Liver (tissue), 9 donors: ENCODE data around the gene SMC1A. TPM values are rescaled to one million over a fixed set of nuclear protein-coding genes. Genes with fewer than 3 reads are reported as not detected.
"Not testable (repeated sequence)": the region's sequence is repeated elsewhere in the genome, so short reads cannot be mapped to it uniquely, and the experiment has no call there.

Experiments
- DNase-seq: peaks from one replicate; pipeline ENCODE4 v3.0.0-alpha.2; 2017; ENCODE audit warnings: low spot score
- H3K27ac ChIP-seq, 2 donors: one replicate each; pipeline ENCODE4 v1.7.0; 2013; ENCODE audit warnings: inconsistent platforms in 2 of 2, low read length in 2 of 2, control low read depth in 1 of 2, low read depth in 1 of 2, mild to moderate bottlenecking in 1 of 2
- H3K27me3 ChIP-seq, 4 donors: one replicate each; pipeline versions ENCODE4 v1.6.1 to v1.7.0; 2013; ENCODE audit warnings: low read length in 3 of 4, inconsistent platforms in 1 of 4, mild to moderate bottlenecking in 1 of 4, moderate library complexity in 1 of 4; ENCODE audit not compliant: control insufficient read depth in 4 of 4, insufficient read depth in 4 of 4
- H3K36me3 ChIP-seq, 4 donors: one replicate each; pipeline versions ENCODE4 v1.6.1 to v1.7.0; 2013; ENCODE audit warnings: low read length in 3 of 4, mild to moderate bottlenecking in 3 of 4, low read depth in 1 of 4, moderate library complexity in 1 of 4; ENCODE audit not compliant: control insufficient read depth in 4 of 4, insufficient read depth in 3 of 4
- H3K4me1 ChIP-seq, 4 donors: one replicate each; pipeline versions ENCODE4 v1.6.1 to v1.7.0; 2013; ENCODE audit warnings: low read length in 3 of 4, mild to moderate bottlenecking in 3 of 4, moderate library complexity in 1 of 4; ENCODE audit not compliant: control insufficient read depth in 4 of 4, insufficient read depth in 4 of 4
- H3K4me3 ChIP-seq, 3 donors: one replicate each; pipeline versions ENCODE4 v1.6.1 to v1.7.0; 2013; ENCODE audit warnings: low read length in 3 of 3, control low read depth in 1 of 3, low read depth in 1 of 3, mild to moderate bottlenecking in 1 of 3
- H3K9ac ChIP-seq, 2 donors: one replicate each; pipeline ENCODE4 v1.7.0; 2013; ENCODE audit warnings: low read length in 2 of 2, mild to moderate bottlenecking in 2 of 2, moderate library complexity in 2 of 2, control low read depth in 1 of 2, low read depth in 1 of 2
- H3K9me3 ChIP-seq, 4 donors: one replicate each; pipeline versions ENCODE4 v1.6.1 to v1.7.0; 2013; ENCODE audit warnings: low read length in 3 of 4; ENCODE audit not compliant: control insufficient read depth in 4 of 4
- FOXA1 ChIP-seq: IDR thresholded peaks from 2 replicates; pipeline ENCODE4 v1.6.1; 2016; ENCODE audit warnings: antibody characterized with exemption
- FOXA2 ChIP-seq: IDR thresholded peaks from 2 replicates; pipeline ENCODE4 v1.6.1; 2016; ENCODE audit warnings: antibody characterized with exemption
- HNF4G ChIP-seq: IDR thresholded peaks from 2 replicates; pipeline ENCODE4 v1.6.1; 2016; ENCODE audit warnings: antibody characterized with exemption
- JUND ChIP-seq, 2 donors: IDR thresholded peaks; 2 replicates each; pipeline ENCODE4 v1.6.1; 2016; ENCODE audit warnings: antibody characterized with exemption in 2 of 2
- NR2F2 ChIP-seq: IDR thresholded peaks from 2 replicates; pipeline ENCODE4 v1.6.1; 2016; ENCODE audit warnings: antibody characterized with exemption
- SP1 ChIP-seq: IDR thresholded peaks from 2 replicates; pipeline ENCODE4 v1.6.1; 2018; ENCODE audit warnings: antibody characterized with exemption, mild to moderate bottlenecking
- YY1 ChIP-seq: IDR thresholded peaks from 2 replicates; pipeline ENCODE4 v1.6.1; 2016; ENCODE audit warnings: antibody characterized with exemption, mild to moderate bottlenecking
- WGBS: extraction: QIAGEN DNeasy Blood & Tissue Kit; methylation state at CpG from one replicate; pipeline ENCODE4 v1.1.7; 2013; 5-methylcytosine and 5-hydroxymethylcytosine counted together
- polyA plus RNA-seq, 2 donors: library from polyadenylated mRNA; stranded (reverse) in 1 of 2; unstranded in 1 of 2; fragments of 200-250 nt in 1 of 2; fragments of >200 nt in 1 of 2; fragmentation: Nextera tagmentation in 1 of 2; extraction: Ambion mirVana in 1 of 2; gene quantifications; one replicate each; pipeline versions ENCODE4 v1.2.1 to v1.2.3, GENCODE V29; 2013 to 2015
- total RNA-seq, 2 donors: library from RNA; depleted of rRNA; stranded (reverse); fragments of >200 nt; gene quantifications; one replicate each; pipeline ENCODE4 v1.2.3, GENCODE V29; 2014
- TF ChIP-seq, protein P1 (sequence below): IDR thresholded peaks from 2 replicates; pipeline ENCODE4 v1.6.1; 2016; ENCODE audit warnings: antibody characterized with exemption, mild to moderate bottlenecking
- TF ChIP-seq, protein P2 (sequence below): IDR thresholded peaks from 2 replicates; pipeline ENCODE4 v1.6.1; 2016; ENCODE audit warnings: antibody characterized with exemption
- TF ChIP-seq, protein P3 (sequence below): fragments of 150-350 bp; IDR thresholded peaks from 2 replicates; pipeline ENCODE4 v1.5.1; 2017; ENCODE audit warnings: improper control_type of control experiment, low read depth, low read length; ENCODE audit not compliant: missing input control
- TF ChIP-seq, protein P4 (sequence below): IDR thresholded peaks from 2 replicates; pipeline ENCODE4 v1.6.1; 2016; ENCODE audit warnings: antibody characterized with exemption
- TF ChIP-seq, protein P5 (sequence below): IDR thresholded peaks from 2 replicates; pipeline ENCODE4 v1.6.1; 2016; ENCODE audit warnings: antibody characterized with exemption
- donor health status: healthy.
- donor health status: healthy.
- donor health status: healthy.
- donor health status: healthy.
- donor health status: healthy.

SMC1A gene
- total and polyA plus RNA-seq, 4 donors, result 11.0 to 25.6 (median 18.2) TPM

DNA sequence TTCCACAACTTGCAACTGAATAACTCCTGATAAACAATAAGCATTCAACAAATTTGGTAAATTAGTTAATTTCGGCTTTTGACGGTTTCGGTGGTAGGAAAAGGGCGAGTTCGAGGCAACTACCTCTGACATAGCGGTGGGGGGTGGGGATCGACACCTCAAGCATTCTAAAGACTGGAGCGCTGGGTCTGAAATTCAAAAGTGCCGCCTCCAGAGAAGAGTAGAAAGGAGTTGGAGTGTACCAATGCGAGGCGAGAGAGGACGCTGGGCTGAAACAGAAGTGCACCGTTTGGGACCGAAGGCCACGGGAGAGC is 725 bp downstream of the SMC1A start (continued):
- TF ChIP-seq, protein P1, sequence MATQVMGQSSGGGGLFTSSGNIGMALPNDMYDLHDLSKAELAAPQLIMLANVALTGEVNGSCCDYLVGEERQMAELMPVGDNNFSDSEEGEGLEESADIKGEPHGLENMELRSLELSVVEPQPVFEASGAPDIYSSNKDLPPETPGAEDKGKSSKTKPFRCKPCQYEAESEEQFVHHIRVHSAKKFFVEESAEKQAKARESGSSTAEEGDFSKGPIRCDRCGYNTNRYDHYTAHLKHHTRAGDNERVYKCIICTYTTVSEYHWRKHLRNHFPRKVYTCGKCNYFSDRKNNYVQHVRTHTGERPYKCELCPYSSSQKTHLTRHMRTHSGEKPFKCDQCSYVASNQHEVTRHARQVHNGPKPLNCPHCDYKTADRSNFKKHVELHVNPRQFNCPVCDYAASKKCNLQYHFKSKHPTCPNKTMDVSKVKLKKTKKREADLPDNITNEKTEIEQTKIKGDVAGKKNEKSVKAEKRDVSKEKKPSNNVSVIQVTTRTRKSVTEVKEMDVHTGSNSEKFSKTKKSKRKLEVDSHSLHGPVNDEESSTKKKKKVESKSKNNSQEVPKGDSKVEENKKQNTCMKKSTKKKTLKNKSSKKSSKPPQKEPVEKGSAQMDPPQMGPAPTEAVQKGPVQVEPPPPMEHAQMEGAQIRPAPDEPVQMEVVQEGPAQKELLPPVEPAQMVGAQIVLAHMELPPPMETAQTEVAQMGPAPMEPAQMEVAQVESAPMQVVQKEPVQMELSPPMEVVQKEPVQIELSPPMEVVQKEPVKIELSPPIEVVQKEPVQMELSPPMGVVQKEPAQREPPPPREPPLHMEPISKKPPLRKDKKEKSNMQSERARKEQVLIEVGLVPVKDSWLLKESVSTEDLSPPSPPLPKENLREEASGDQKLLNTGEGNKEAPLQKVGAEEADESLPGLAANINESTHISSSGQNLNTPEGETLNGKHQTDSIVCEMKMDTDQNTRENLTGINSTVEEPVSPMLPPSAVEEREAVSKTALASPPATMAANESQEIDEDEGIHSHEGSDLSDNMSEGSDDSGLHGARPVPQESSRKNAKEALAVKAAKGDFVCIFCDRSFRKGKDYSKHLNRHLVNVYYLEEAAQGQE, result no peak
- TF ChIP-seq FOXA2 (no peak), SP1 (no peak), HNF4G (no peak), YY1 (no peak), FOXA1 (no peak)
- TF ChIP-seq, protein P2, sequence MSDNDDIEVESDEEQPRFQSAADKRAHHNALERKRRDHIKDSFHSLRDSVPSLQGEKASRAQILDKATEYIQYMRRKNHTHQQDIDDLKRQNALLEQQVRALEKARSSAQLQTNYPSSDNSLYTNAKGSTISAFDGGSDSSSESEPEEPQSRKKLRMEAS, result no peak

DNA sequence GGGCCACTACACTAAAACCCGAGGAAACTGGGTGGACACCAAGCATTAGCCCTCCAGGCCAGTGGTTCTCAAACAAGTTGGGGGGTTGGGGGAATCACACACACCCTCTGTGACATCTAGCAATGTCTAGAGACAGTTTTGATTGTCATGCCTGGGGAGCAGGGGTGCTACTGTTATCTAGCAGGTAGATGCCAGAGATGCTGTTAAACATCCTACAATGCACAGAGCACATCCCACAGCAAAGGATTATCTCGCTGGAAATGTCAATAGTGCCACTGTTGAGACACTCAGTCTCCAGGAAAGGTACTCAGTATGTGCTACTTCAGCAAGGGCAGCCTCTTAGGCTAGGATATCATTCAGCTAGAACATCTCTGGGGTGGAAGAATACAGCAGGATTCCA is 1.3 kb downstream of the SMC1A start:
- H3K4me1 ChIP-seq, result peaks cover 5 to 26% (median 19%) of the 10 kb centered on the region in 4 donors
- DNase-seq, result no peak
- no peaks in the 10 kb centered on the region for H3K9me3 ChIP-seq
- peak overlapping the region in 2 of 3 donors; percentile 85 to 91 for H3K4me3 ChIP-seq
- H3K36me3 ChIP-seq, result no peaks in the 10 kb centered on the region
- TF ChIP-seq, protein P3, sequence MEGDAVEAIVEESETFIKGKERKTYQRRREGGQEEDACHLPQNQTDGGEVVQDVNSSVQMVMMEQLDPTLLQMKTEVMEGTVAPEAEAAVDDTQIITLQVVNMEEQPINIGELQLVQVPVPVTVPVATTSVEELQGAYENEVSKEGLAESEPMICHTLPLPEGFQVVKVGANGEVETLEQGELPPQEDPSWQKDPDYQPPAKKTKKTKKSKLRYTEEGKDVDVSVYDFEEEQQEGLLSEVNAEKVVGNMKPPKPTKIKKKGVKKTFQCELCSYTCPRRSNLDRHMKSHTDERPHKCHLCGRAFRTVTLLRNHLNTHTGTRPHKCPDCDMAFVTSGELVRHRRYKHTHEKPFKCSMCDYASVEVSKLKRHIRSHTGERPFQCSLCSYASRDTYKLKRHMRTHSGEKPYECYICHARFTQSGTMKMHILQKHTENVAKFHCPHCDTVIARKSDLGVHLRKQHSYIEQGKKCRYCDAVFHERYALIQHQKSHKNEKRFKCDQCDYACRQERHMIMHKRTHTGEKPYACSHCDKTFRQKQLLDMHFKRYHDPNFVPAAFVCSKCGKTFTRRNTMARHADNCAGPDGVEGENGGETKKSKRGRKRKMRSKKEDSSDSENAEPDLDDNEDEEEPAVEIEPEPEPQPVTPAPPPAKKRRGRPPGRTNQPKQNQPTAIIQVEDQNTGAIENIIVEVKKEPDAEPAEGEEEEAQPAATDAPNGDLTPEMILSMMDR, result no peak
- TF ChIP-seq, protein P4, sequence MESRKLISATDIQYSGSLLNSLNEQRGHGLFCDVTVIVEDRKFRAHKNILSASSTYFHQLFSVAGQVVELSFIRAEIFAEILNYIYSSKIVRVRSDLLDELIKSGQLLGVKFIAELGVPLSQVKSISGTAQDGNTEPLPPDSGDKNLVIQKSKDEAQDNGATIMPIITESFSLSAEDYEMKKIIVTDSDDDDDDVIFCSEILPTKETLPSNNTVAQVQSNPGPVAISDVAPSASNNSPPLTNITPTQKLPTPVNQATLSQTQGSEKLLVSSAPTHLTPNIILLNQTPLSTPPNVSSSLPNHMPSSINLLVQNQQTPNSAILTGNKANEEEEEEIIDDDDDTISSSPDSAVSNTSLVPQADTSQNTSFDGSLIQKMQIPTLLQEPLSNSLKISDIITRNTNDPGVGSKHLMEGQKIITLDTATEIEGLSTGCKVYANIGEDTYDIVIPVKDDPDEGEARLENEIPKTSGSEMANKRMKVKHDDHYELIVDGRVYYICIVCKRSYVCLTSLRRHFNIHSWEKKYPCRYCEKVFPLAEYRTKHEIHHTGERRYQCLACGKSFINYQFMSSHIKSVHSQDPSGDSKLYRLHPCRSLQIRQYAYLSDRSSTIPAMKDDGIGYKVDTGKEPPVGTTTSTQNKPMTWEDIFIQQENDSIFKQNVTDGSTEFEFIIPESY, result no peak
- TF ChIP-seq NR2F2 (no peak), FOXA2 (no peak), JUND (IDR thresholded peaks at IDR 0.05) (no peak)
- TF ChIP-seq, protein P2, result no peak
- TF ChIP-seq, protein P5, sequence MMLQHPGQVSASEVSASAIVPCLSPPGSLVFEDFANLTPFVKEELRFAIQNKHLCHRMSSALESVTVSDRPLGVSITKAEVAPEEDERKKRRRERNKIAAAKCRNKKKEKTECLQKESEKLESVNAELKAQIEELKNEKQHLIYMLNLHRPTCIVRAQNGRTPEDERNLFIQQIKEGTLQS, result no peak
- no peak overlapping the region for H3K27ac ChIP-seq
- no peaks in the 10 kb centered on the region for H3K27me3 ChIP-seq
- H3K9ac ChIP-seq, result no peak overlapping the region
- 28% methylated on average over 2 of the region's 2 CpGs for WGBS

DNA sequence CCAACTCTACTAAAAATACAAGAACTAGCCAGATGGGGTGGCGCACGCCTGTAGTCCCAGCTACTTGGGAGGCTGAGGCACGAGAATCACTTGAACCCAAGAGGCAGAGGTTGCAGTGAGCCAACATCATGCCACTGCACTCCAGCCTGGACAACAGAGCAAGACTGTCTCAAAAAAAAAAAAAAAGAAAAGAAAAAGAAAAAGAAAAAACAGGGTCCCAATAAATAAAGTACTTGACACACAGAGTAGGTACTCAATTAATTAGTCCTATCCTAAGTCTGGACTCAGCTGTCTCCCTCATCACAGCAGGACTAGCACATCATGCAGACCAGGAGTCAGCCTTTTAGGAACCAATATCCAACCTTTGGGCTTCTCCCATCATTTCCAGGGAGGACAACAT is 2.1 kb downstream of the SMC1A start:
- 96% methylated on average over 3 of the region's 3 CpGs for WGBS
- H3K36me3 ChIP-seq, H3K27ac ChIP-seq, H3K9me3 ChIP-seq, H3K9ac ChIP-seq, H3K4me3 ChIP-seq, DNase-seq, H3K27me3 ChIP-seq: not testable (repeated sequence)
- peaks cover 5 to 26% (median 19%) of the 10 kb centered on the region in 4 donors for H3K4me1 ChIP-seq
